ENCODE results near the gene FAM120AOS. TPM values are rescaled to one million over a fixed set of nuclear protein-coding genes. Genes with fewer than 3 reads are reported as not detected.

The FAM120AOS gene
- total and polyA plus RNA-seq, 2 donors from 2014 or later: 38.7 to 53.2 TPM

DNA sequence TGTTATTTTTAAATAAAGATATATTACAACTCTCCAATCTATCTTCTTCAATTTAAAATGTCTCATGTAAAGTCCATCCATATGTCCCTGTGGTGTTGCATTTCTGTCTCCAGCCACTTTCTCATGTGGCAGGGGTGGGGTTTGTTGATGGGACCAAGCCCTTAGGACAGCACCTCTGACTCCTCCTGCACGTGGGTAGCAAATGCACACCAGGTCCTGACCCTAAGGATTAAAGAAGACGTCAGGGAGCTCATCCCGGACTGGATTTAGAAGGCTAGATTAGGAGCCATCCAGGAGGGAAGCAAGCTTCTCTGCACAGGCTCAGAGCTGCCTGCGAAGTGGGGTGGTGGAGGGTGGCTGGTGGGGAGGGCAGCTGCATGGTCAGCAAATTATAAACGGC, 38.9 kb upstream of the FAM120AOS start:
- DNase-seq (no peak), FAIRE-seq (no peak)
- peaks cover 0 to 9% (median 0%) of the 10 kb centered on the region in 3 donors for H3K4me1 ChIP-seq (ENCODE audit: control insufficient read depth in 2 of 3, insufficient read depth in 2 of 3, low read depth in 1 of 3, low read length in 3 of 3)
- H3K9ac ChIP-seq (ENCODE audit: low read length in 3 of 3): no peak overlapping the region
- peaks cover 0 to 31% (median under 1%) of the 10 kb centered on the region in 3 donors for H3K36me3 ChIP-seq (ENCODE audit: control insufficient read depth in 2 of 3, insufficient read depth in 3 of 3, low read length in 3 of 3)
- no peak overlapping the region for H3K27ac ChIP-seq (ENCODE audit: low read depth in 2 of 2, low read length in 2 of 2)
- H3K9me3 ChIP-seq (ENCODE audit: control insufficient read depth in 2 of 3, insufficient read depth in 1 of 3, low read length in 3 of 3): no peaks in the 10 kb centered on the region
- H3K4me3 ChIP-seq (ENCODE audit: low read length in 3 of 3): no peak overlapping the region
- intact Hi-C loops (cut with DNase I): no loop called here
- no peaks in the 10 kb centered on the region for H3K27me3 ChIP-seq (ENCODE audit: control insufficient read depth, insufficient read depth, low read length)
- TF ChIP-seq, protein P1, sequence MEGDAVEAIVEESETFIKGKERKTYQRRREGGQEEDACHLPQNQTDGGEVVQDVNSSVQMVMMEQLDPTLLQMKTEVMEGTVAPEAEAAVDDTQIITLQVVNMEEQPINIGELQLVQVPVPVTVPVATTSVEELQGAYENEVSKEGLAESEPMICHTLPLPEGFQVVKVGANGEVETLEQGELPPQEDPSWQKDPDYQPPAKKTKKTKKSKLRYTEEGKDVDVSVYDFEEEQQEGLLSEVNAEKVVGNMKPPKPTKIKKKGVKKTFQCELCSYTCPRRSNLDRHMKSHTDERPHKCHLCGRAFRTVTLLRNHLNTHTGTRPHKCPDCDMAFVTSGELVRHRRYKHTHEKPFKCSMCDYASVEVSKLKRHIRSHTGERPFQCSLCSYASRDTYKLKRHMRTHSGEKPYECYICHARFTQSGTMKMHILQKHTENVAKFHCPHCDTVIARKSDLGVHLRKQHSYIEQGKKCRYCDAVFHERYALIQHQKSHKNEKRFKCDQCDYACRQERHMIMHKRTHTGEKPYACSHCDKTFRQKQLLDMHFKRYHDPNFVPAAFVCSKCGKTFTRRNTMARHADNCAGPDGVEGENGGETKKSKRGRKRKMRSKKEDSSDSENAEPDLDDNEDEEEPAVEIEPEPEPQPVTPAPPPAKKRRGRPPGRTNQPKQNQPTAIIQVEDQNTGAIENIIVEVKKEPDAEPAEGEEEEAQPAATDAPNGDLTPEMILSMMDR (IDR thresholded peaks at IDR 0.05; ENCODE audit: borderline replicate concordance, extremely low read depth, insufficient read depth): no peak

DNA sequence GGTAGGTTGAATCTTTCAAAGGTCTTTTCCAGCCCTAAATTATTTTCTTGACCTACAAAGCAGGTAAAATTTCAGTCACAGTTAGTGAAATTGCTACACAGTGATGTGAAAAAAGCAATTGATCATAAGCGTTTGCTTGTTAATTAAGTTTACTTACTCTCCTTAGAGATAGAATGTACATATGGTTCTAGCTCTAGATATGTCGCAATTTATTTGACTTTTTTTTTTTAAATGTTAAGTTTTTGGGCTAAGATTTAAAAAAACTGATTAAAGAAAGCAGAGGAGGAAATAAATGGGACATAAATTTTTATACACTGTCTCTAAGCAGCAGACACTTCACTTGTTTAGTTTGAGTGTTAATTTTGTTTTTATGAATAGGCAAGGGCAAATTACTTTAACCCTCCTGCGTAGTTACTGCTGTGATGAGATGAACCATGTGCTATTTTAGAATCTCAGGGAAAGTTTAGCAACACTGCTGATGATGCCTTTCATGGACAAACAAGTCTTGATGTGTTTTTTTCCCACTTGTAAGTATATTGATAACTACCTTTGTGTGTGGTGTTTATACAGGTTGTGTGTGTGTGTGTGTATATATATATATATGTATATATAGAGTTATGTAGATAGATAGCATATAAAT, 38.3 kb upstream of the FAM120AOS start:
- FAIRE-seq: no peak
- peak in 2 of 5 donors; percentile 15 to 34 for DNase-seq
- peaks cover 0 to 25% (median 0%) of the 10 kb centered on the region in 3 donors for H3K36me3 ChIP-seq (ENCODE audit: control insufficient read depth in 2 of 3, insufficient read depth in 3 of 3, low read length in 3 of 3)
- no peaks in the 10 kb centered on the region for H3K9me3 ChIP-seq (ENCODE audit: control insufficient read depth in 2 of 3, insufficient read depth in 1 of 3, low read length in 3 of 3)
- TF ChIP-seq, protein P1 (IDR thresholded peaks at IDR 0.05; ENCODE audit: borderline replicate concordance, extremely low read depth, insufficient read depth): no peak
- peaks cover 0 to 9% (median 0%) of the 10 kb centered on the region in 3 donors for H3K4me1 ChIP-seq (ENCODE audit: control insufficient read depth in 2 of 3, insufficient read depth in 2 of 3, low read depth in 1 of 3, low read length in 3 of 3)
- no peaks in the 10 kb centered on the region for H3K27me3 ChIP-seq (ENCODE audit: control insufficient read depth, insufficient read depth, low read length)
- H3K9ac ChIP-seq (ENCODE audit: low read length in 3 of 3): no peak overlapping the region
- intact Hi-C loops (cut with DNase I): no loop called here
- H3K4me3 ChIP-seq (ENCODE audit: low read length in 3 of 3): no peak overlapping the region
- H3K27ac ChIP-seq (ENCODE audit: low read depth in 2 of 2, low read length in 2 of 2): no peak overlapping the region

DNA sequence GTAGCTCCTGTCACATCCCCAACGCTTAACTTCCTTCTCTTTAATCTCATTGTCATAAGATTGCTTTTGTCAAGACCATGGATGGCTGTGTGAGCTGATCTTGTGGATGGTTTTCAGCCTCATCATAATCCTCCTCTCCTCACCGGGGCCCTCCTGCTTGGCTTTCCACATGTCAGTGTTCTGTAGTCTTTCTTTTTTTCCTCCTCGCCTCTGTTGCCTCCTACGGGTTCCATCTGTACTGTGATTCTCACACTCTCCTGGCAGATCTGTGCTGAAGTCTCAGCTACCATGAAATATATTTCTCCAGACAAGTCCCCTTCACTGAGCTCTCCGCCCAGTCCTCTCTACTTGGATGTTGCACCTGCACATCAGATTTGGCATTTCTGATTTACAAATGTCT, 34.9 kb upstream of the FAM120AOS start:
- Histone ChIP-seq H3K27ac (ENCODE audit: low read depth in 2 of 2, low read length in 2 of 2) (no peak overlapping the region), H3K36me3 (ENCODE audit: control insufficient read depth in 2 of 3, insufficient read depth in 3 of 3, low read length in 3 of 3) (peaks cover 0 to 12% (median 3%) of the 10 kb centered on the region in 3 donors), H3K9ac (ENCODE audit: low read length in 3 of 3) (no peak overlapping the region), H3K9me3 (ENCODE audit: control insufficient read depth in 2 of 3, insufficient read depth in 1 of 3, low read length in 3 of 3) (no peaks in the 10 kb centered on the region), H3K4me1 (ENCODE audit: control insufficient read depth in 2 of 3, insufficient read depth in 2 of 3, low read depth in 1 of 3, low read length in 3 of 3) (peaks cover 0 to 9% (median 0%) of the 10 kb centered on the region in 3 donors), H3K4me3 (ENCODE audit: low read length in 3 of 3) (no peak overlapping the region), H3K27me3 (ENCODE audit: control insufficient read depth, insufficient read depth, low read length) (no peaks in the 10 kb centered on the region)
- TF ChIP-seq, protein P1 (IDR thresholded peaks at IDR 0.05; ENCODE audit: borderline replicate concordance, extremely low read depth, insufficient read depth): no peak
- DNase-seq (no peak), FAIRE-seq (no peak)
- intact Hi-C loops (cut with DNase I): no loop called here
